Keratinocyte (primary cell): Measurements from ENCODE around the gene HAUS2. TPM values are rescaled to one million over a fixed set of nuclear protein-coding genes. Genes with fewer than 3 reads are reported as not detected.

Experiments used
- DNase-seq: peaks from one replicate; pipeline ENCODE4 v3.0.0-alpha.2; 2011; ENCODE audit warnings: low read depth, missing footprints, low spot score
- FAIRE-seq: peaks from 2 replicates; lab custom pipeline; 2011; peaks lifted over from hg19 to GRCh38; lab: Jason Lieb, UNC
- H2AFZ ChIP-seq: 2 replicates; pipeline ENCODE4 v1.6.0; 2012; ENCODE audit warnings: low read length, control low read depth, inconsistent platforms; ENCODE audit not compliant: control insufficient read depth
- H3K27ac ChIP-seq: 2 replicates; pipeline ENCODE4 v1.5.1; 2011; ENCODE audit warnings: low read length; ENCODE audit not compliant: control insufficient read depth, insufficient read depth
- H3K27me3 ChIP-seq: 3 replicates; pipeline ENCODE4 v1.6.0; 2011; ENCODE audit warnings: low read length; ENCODE audit not compliant: control insufficient read depth, insufficient read depth; ENCODE audit errors: extremely low read depth
- H3K36me3 ChIP-seq, 2 experiments: 2 replicates in 1 of 2; 3 replicates in 1 of 2; pipeline ENCODE4 v1.5.1; 2011; ENCODE audit warnings: low read length in 2 of 2, mild to moderate bottlenecking in 1 of 2; ENCODE audit not compliant: control insufficient read depth in 2 of 2, insufficient read depth in 2 of 2; ENCODE audit errors: extremely low read depth in 1 of 2
- H3K4me1 ChIP-seq: 3 replicates; pipeline ENCODE4 v1.5.1; 2011; ENCODE audit warnings: low read length; ENCODE audit not compliant: control insufficient read depth, insufficient read depth; ENCODE audit errors: extremely low read depth
- H3K4me2 ChIP-seq: 3 replicates; pipeline ENCODE4 v1.6.0; 2011; ENCODE audit warnings: low read depth, low read length; ENCODE audit not compliant: control insufficient read depth, insufficient read depth; ENCODE audit errors: extremely low read depth
- H3K4me3 ChIP-seq, 3 experiments: fragments of 200-600 bp in 1 of 3; sonication (generic) in 1 of 3; 2 replicates in 2 of 3; 3 replicates in 1 of 3; pipeline ENCODE4 v1.5.1; 2011 to 2016; ENCODE audit warnings: low read length in 3 of 3, mild to moderate bottlenecking in 3 of 3, control low read depth in 2 of 3, inconsistent platforms in 1 of 3, low read depth in 1 of 3, mixed read lengths in 1 of 3, mixed run types in 1 of 3, moderate library complexity in 1 of 3; ENCODE audit not compliant: control insufficient read depth in 2 of 3, insufficient read depth in 2 of 3; ENCODE audit errors: extremely low read depth in 1 of 3
- H3K79me2 ChIP-seq: 2 replicates; pipeline ENCODE4 v1.6.0; 2012; ENCODE audit warnings: low read length; ENCODE audit not compliant: control insufficient read depth, insufficient read depth
- H3K9ac ChIP-seq: 3 replicates; pipeline ENCODE4 v1.6.0; 2011; ENCODE audit warnings: low read length; ENCODE audit not compliant: control insufficient read depth, insufficient read depth; ENCODE audit errors: extremely low read depth
- H3K9me1 ChIP-seq: 3 replicates; pipeline ENCODE4 v1.6.0; 2011; ENCODE audit warnings: low read length; ENCODE audit not compliant: control insufficient read depth, insufficient read depth; ENCODE audit errors: extremely low read depth
- H3K9me3 ChIP-seq: 2 replicates; pipeline ENCODE4 v1.5.1; 2012; ENCODE audit warnings: low read depth, low read length; ENCODE audit not compliant: control insufficient read depth
- H4K20me1 ChIP-seq: 3 replicates; pipeline ENCODE4 v1.6.0; 2011; ENCODE audit warnings: low read length; ENCODE audit not compliant: control insufficient read depth, insufficient read depth; ENCODE audit errors: extremely low read depth
- EZH2 ChIP-seq: IDR thresholded peaks from one replicate; pipeline ENCODE4 v1.6.1; 2012; ENCODE audit warnings: inconsistent platforms, mild to moderate bottlenecking, low read length, moderate library complexity
- dilution Hi-C: fragments of 300-500 bp; cut with MboI; formaldehyde crosslinking; loops from one replicate; pipeline ENCODE4 v1.7.0; 2020; ENCODE audit warnings: low sequenced_read_pairs; ENCODE audit not compliant: extremely low pct_ligation_motif_present
- polyA plus RNA-seq, 5 experiments: library from polyadenylated mRNA; depleted of rRNA in 3 of 5; stranded (reverse) in 3 of 5; stranded (forward) in 1 of 5; unstranded in 1 of 5; fragments of >200 nt; gene quantifications; 1 replicate in 1 of 5; 2 replicates in 3 of 5; 3 replicates in 1 of 5; pipeline versions ENCODE4 v1.2.1 to v1.2.3, GENCODE V29; 2011 to 2012; ENCODE audit warnings: missing spikeins in 2 of 5, low read depth in 1 of 5, low replicate concordance in 1 of 5
- TF ChIP-seq, protein P1 (sequence below), 3 experiments: IDR thresholded peaks in 1 of 3; conservative IDR thresholded peaks in 1 of 3; optimal IDR thresholded peaks in 1 of 3; 2 replicates in 2 of 3; 3 replicates in 1 of 3; pipeline versions ENCODE3 to v1.5.1; 2011; ENCODE audit warnings: low read length in 3 of 3, mild to moderate bottlenecking in 3 of 3, moderate library complexity in 2 of 3, control low read depth in 1 of 3, inconsistent platforms in 1 of 3; ENCODE audit not compliant: insufficient read depth in 2 of 3; ENCODE audit errors: extremely low read depth in 1 of 3

The HAUS2 gene
- polyA plus RNA-seq, 1 donor (not counting 4 experiments of a cell fraction or from before 2014, with no cell fraction given), result 36.3 TPM

DNA sequence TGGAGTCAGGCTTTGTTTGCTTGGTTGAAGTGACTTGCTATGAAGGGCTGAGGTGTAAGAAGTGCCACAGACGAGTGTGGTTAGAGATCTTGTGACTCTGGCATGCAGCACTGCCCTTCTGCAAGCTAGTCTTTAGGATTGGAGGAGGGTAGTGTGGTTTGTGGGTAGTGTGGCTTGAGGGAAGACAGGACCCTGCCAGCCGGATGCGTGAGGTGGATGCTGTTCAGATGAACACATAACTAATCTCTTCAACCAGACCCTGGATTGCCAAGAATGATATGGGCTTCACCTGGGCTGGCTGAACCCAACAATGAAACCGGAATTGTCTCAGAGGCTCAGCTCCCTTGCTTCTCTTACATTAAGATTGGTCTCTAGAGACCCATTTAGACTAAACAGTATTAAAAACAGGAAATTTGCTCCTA is 59.5 kb downstream of the HAUS2 start:
- H3K9me3 ChIP-seq, result no peaks in the 10 kb centered on the region
- no peak overlapping the region for H2AFZ ChIP-seq
- H3K27ac ChIP-seq, result no peak overlapping the region
- no peaks in the 10 kb centered on the region for H4K20me1 ChIP-seq
- H3K79me2 ChIP-seq, result no peaks in the 10 kb centered on the region
- H3K4me3 ChIP-seq, result no peak overlapping the region
- dilution Hi-C loops, result no loop called here
- H3K4me2 ChIP-seq, result no peak overlapping the region
- no peaks in the 10 kb centered on the region for H3K9me1 ChIP-seq
- DNase-seq (no peak), FAIRE-seq (no peak)
- H3K9ac ChIP-seq, result no peak overlapping the region
- no peaks in the 10 kb centered on the region for H3K27me3 ChIP-seq
- H3K36me3 ChIP-seq, result no peaks in the 10 kb centered on the region
- H3K4me1 ChIP-seq, result no peaks in the 10 kb centered on the region
- TF ChIP-seq, protein P1, sequence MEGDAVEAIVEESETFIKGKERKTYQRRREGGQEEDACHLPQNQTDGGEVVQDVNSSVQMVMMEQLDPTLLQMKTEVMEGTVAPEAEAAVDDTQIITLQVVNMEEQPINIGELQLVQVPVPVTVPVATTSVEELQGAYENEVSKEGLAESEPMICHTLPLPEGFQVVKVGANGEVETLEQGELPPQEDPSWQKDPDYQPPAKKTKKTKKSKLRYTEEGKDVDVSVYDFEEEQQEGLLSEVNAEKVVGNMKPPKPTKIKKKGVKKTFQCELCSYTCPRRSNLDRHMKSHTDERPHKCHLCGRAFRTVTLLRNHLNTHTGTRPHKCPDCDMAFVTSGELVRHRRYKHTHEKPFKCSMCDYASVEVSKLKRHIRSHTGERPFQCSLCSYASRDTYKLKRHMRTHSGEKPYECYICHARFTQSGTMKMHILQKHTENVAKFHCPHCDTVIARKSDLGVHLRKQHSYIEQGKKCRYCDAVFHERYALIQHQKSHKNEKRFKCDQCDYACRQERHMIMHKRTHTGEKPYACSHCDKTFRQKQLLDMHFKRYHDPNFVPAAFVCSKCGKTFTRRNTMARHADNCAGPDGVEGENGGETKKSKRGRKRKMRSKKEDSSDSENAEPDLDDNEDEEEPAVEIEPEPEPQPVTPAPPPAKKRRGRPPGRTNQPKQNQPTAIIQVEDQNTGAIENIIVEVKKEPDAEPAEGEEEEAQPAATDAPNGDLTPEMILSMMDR (optimal IDR thresholded peaks at IDR 0.05 in 1 of 3, IDR thresholded peaks at IDR 0.05 in 1 of 3, conservative IDR thresholded peaks at IDR 0.05 in 1 of 3; ENCODE audit: extremely low read depth in 1 of 3, insufficient read depth in 2 of 3, low read length in 3 of 3), result no peak
- TF ChIP-seq EZH2, result no peak

DNA sequence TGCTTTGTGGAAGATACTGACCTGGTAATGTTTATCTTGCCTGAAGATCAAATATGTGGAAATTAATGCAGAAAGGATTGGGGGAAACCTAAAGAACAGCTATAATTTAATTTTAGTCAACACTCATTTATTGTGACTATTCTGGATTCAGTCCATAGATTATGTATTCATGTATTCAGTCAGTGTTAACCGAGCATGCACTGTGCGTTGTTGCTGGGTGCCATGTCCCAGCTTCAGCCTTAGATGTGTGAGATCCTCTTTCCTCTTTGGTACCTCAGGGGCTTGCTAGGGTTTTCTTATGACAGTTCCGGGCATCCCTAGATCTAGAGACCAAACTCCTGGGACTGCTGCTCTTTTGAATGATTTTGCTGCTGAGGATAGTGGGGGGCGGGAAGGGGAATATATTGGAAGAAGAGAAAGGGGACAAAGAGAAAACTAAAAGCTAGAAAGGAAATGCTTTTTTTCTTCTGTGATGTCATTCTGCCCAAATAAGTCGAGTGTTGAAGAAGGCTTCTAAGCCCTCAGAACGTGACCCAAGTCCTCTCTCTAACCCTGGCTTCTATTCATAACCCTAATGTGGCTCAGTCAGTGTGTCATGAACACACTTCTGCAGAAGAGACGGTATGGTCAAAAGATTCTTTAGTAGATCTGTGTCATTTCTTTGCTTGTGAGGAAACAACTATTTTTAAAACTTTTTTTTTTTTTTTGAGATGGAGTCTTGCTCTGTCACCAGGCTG is 60.3 kb downstream of the HAUS2 start:
- Histone ChIP-seq H3K9me1 (no peaks in the 10 kb centered on the region), H3K27ac (no peak overlapping the region), H3K4me1 (no peaks in the 10 kb centered on the region), H4K20me1 (no peaks in the 10 kb centered on the region), H3K79me2 (no peaks in the 10 kb centered on the region), H3K4me3 (no peak overlapping the region), H3K9me3 (no peaks in the 10 kb centered on the region), H3K4me2 (no peak overlapping the region), H3K27me3 (no peaks in the 10 kb centered on the region), H3K9ac (no peak overlapping the region), H2AFZ (no peak overlapping the region), H3K36me3 (no peaks in the 10 kb centered on the region)
- FAIRE-seq (no peak), DNase-seq (no peak)
- TF ChIP-seq, protein P1 (optimal IDR thresholded peaks at IDR 0.05 in 1 of 3, IDR thresholded peaks at IDR 0.05 in 1 of 3, conservative IDR thresholded peaks at IDR 0.05 in 1 of 3; ENCODE audit: extremely low read depth in 1 of 3, insufficient read depth in 2 of 3, low read length in 3 of 3), result no peak
- no peak for TF ChIP-seq EZH2
- dilution Hi-C loops, result no loop called here
